Osteoblast (primary cell): ENCODE data around the gene IL3. TPM values are rescaled to one million over a fixed set of nuclear protein-coding genes. Genes with fewer than 3 reads are reported as not detected.

ENCODE experiments used
- DNase-seq: peaks from one replicate; pipeline ENCODE4 v3.0.0; 2011; ENCODE audit warnings: low spot score, mixed read lengths; ENCODE audit not compliant: insufficient read length; ENCODE audit errors: missing footprints
- H2AFZ ChIP-seq: 2 replicates; pipeline ENCODE4 v1.6.0; 2011; ENCODE audit warnings: mild to moderate bottlenecking, low read length
- H3K27ac ChIP-seq: 2 replicates; pipeline ENCODE4 v1.5.1; 2011; ENCODE audit warnings: mild to moderate bottlenecking, low read depth, low read length, moderate library complexity
- H3K27me3 ChIP-seq: 2 replicates; pipeline ENCODE4 v1.6.0; 2012; ENCODE audit warnings: mild to moderate bottlenecking, control low read depth, inconsistent platforms, low read length, moderate library complexity; ENCODE audit not compliant: insufficient read depth
- H3K36me3 ChIP-seq: 2 replicates; pipeline ENCODE4 v1.5.1; 2011; ENCODE audit warnings: mild to moderate bottlenecking, low read length, control low read depth, moderate library complexity; ENCODE audit not compliant: insufficient read depth
- H3K4me1 ChIP-seq: 2 replicates; pipeline ENCODE4 v1.5.1; 2011; ENCODE audit warnings: mild to moderate bottlenecking, low read length, control low read depth, moderate library complexity; ENCODE audit not compliant: insufficient read depth
- H3K4me2 ChIP-seq: 2 replicates; pipeline ENCODE4 v1.6.0; 2011; ENCODE audit warnings: mild to moderate bottlenecking, low read length; ENCODE audit not compliant: insufficient read depth
- H3K4me3 ChIP-seq: fragments of 200-600 bp; sonication (generic); 3 replicates; pipeline ENCODE4 v1.5.1; 2012; ENCODE audit warnings: mild to moderate bottlenecking, low read length, inconsistent platforms; ENCODE audit not compliant: insufficient read depth
- H3K79me2 ChIP-seq: 2 replicates; pipeline ENCODE4 v1.6.0; 2012; ENCODE audit warnings: mild to moderate bottlenecking, low read length, control low read depth, inconsistent platforms; ENCODE audit not compliant: insufficient read depth
- H3K9me3 ChIP-seq: 2 replicates; pipeline ENCODE4 v1.5.1; 2011; ENCODE audit warnings: low read depth, low read length, control low read depth
- H4K20me1 ChIP-seq: 2 replicates; pipeline ENCODE4 v1.6.0; 2012; ENCODE audit warnings: mild to moderate bottlenecking, low read length, control low read depth; ENCODE audit not compliant: insufficient read depth
- CTCF ChIP-seq: IDR thresholded peaks from 2 replicates; pipeline ENCODE4 v1.5.1; 2011; ENCODE audit warnings: mild to moderate bottlenecking, low read depth, low read length, moderate library complexity; ENCODE audit errors: extremely low read depth
- total RNA-seq: library from RNA; depleted of rRNA; stranded (reverse); fragments of >200 nt; gene quantifications from 2 replicates; pipeline ENCODE4 v1.2.3, GENCODE V29; 2012

The IL3 gene
- total RNA-seq, 1 donor: not detected

- Histone ChIP-seq H4K20me1 (no peaks in the 10 kb centered on the region), H3K4me3 (no peak overlapping the region), H3K36me3 (no peaks in the 10 kb centered on the region), H3K27me3 (peaks cover 15% of the 10 kb centered on the region), H3K79me2 (no peaks in the 10 kb centered on the region), H3K4me2 (no peak overlapping the region), H3K27ac (no peak overlapping the region), H3K9me3 (no peaks in the 10 kb centered on the region), H2AFZ (no peak overlapping the region), H3K4me1 (no peaks in the 10 kb centered on the region)
- DNase-seq: no peak
- no peak for TF ChIP-seq CTCF
Measured at GRCh38 chr5:132032196-132032595, 28.3 kb upstream of the IL3 start.

- Histone ChIP-seq H3K79me2 (no peaks in the 10 kb centered on the region), H4K20me1 (no peaks in the 10 kb centered on the region), H3K27ac (no peak overlapping the region), H3K4me3 (no peak overlapping the region), H3K27me3 (peaks cover 15% of the 10 kb centered on the region), H2AFZ (no peak overlapping the region), H3K36me3 (no peaks in the 10 kb centered on the region), H3K4me1 (no peaks in the 10 kb centered on the region), H3K9me3 (no peaks in the 10 kb centered on the region), H3K4me2 (no peak overlapping the region)
- DNase-seq: no peak
- no peak for TF ChIP-seq CTCF
Measured at GRCh38 chr5:132033122-132033521, 27.3 kb upstream of the IL3 start.

GRCh38 chr5:132037353-132037752 lies 23.1 kb upstream of the IL3 start:
- Histone ChIP-seq H3K79me2 (no peaks in the 10 kb centered on the region), H3K36me3 (no peaks in the 10 kb centered on the region), H3K27ac (no peak overlapping the region), H3K4me2 (no peak overlapping the region), H3K9me3 (no peaks in the 10 kb centered on the region), H2AFZ (no peak overlapping the region), H3K27me3 (peaks cover 16% of the 10 kb centered on the region), H3K4me1 (no peaks in the 10 kb centered on the region), H3K4me3 (no peak overlapping the region), H4K20me1 (no peaks in the 10 kb centered on the region)
- DNase-seq: no peak
- TF ChIP-seq CTCF: no peak

- Histone ChIP-seq H3K27me3 (peaks cover 18% of the 10 kb centered on the region), H3K79me2 (no peaks in the 10 kb centered on the region), H4K20me1 (no peaks in the 10 kb centered on the region), H3K9me3 (no peaks in the 10 kb centered on the region), H3K4me1 (no peaks in the 10 kb centered on the region), H3K4me2 (no peak overlapping the region), H3K36me3 (no peaks in the 10 kb centered on the region), H3K27ac (no peak overlapping the region), H2AFZ (no peak overlapping the region), H3K4me3 (no peak overlapping the region)
- DNase-seq: no peak
- no peak for TF ChIP-seq CTCF
Measured at GRCh38 chr5:132044207-132044606, 16.2 kb upstream of the IL3 start.
